Measurements from ENCODE around the gene ASAH2B.
"Not testable (repeated sequence)": the region's sequence is repeated elsewhere in the genome, so short reads cannot be mapped to it uniquely, and the experiment has no call there.

The ASAH2B gene

DNA sequence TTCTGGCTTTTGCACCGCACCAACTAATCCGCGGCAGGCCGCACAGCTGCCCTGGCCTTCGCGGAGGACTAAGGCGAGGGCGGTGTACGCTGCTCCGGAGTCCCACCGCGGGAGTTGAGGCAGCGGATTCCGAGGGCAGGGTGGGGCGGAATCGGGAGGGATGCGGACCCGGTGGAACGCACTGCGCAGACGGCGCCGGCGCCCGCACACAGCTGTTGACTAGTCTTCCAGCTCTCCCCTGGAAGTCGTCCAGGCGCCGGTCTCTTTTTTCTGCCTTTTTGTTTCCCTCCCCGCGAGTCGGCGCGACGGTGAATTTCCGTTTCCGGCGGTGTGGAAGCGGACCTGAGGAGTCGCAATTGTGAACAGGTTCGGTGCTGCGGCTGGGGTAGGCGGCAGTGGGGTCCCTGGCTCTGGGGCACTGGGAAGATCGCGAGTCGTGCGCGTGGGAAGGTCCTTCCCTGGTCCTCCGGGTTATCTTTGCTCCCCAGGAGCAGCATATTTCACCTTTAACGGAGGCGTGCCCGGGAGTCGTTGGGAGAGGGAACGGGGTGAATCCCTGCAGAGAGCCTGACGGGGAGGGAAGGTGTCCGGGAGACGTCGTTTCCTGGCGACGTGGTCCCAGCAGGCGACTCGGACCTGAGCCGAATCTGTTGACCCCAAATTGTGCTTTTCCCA lies at the start of gene ASAH2B:
ASAH2B (plus strand) TSS at position 319 of the 675 bp plus-strand sequence. CDS start 5,195 bp downstream, outside the sequence.
- DNase-seq (ENCODE audit: insufficient read length, low spot score) (peak; percentile 50), FAIRE-seq (no peak)

DNA sequence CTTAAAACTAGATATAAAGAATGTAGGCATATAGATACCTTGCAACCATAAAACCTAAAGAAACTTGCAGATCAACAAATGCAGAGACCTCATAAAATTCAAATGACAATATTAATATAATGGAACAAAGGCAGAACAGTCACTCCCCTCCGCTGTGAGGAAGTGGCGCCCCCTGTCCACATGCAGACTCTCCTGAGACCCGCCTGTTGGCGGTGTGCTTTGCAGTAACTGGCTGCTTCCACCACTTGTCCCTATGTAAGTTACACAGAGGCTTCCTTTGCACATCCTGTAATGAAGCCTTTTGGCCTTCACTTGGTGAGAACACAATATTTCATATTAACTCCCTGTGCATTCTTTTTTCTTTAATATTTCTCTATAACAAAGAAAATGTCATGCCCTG lies 41.9 kb upstream of the ASAH2B start:
- not testable (repeated sequence) for FAIRE-seq

DNA sequence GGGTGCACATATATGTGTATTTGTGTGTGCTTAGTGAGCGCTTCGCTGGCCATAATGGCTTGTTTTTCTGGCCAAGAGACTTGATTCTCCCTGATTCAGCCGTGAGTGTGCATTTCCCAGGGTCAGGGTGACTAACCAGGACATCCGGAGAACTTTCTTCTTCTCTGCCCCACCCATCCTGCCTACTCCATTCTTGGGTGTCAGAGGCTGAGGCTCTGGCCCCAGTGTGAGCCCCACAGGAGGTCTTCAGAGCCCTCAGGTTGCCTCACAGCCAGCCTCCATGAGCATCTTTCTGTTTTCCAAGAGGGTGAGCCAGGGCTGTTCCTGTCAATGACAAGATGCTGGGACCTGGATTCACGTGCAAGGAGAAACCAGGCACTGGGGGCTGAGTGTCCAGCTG lies 37.8 kb upstream of the ASAH2B start:
- FAIRE-seq; DNase-seq (ENCODE audit: insufficient read length, low spot score): not testable (repeated sequence)

More for the DNA sequence above, 41.9 kb upstream of the ASAH2B start:
- not testable (repeated sequence) for DNase-seq (ENCODE audit: insufficient read length, low spot score)

DNA sequence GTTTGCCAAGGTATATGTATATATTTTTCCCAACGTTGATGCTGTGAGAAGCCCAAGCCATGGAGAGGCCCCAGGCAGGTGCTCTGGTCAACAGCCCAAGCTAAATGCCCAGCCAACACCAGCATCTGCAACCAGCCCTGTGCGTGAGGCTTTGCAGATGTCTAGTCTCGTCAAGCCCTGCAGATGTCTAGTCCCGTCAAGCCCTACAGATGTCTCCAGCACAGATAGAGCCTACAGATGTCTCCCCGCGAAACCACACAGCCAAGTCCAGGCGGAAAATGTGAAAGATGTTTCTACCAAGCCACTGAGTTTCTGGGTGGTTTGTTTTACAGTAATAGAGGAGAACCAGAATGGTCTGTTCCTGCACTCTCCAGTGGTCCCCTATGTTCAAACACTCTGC lies 36.7 kb upstream of the ASAH2B start:
- DNase-seq (ENCODE audit: insufficient read length, low spot score); FAIRE-seq: not testable (repeated sequence)

DNA sequence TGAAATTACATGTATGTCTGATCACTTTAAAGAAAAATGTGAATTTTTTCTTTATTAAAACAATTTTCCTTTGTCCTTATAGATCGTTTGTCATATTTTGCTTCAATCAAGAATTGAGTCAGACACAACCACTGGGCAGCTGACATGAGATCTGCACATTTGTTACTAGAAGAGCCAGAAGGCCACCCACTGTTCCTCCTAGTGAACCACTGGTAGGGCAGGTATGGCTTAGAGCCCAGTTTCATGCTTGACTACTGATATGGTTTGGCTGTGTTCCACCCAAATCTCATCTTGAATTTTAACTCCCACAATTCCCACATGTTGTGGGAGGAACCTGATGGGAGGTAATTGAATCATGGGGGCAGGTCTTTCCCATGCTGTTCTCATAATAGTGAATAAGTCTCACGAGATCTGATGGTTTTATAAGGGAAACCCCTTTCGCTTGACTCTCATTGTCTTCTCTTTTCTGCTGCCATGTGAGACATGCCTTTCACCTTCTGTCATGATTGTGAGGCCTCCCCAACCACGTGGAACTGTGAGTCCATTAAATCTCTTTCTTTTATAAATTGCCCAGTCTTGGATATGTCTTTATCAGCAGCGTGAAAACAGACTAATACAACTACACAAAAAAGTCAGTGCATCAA lies 35.2 kb upstream of the ASAH2B start:
- FAIRE-seq; DNase-seq (ENCODE audit: insufficient read length, low spot score): not testable (repeated sequence)

DNA sequence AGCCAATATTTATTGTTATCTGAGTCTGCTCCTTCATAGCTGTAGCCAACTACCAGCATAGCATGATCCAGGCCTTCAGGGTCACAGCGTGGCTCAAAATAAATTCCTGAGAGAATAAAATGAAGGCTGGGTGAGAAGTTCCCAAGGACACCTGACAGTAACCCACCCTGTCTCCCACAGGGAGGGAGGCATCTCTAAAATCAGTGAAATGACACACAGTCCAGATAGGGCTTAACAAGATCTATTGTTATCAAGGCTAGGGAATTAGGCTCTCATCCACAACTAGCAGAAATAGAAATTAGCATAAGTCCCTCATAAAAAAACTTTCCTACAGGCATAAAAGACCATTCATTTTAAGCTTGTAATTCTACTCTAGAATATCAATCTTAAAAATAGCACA lies 33.7 kb upstream of the ASAH2B start:
- not testable (repeated sequence) for DNase-seq (ENCODE audit: insufficient read length, low spot score); FAIRE-seq

DNA sequence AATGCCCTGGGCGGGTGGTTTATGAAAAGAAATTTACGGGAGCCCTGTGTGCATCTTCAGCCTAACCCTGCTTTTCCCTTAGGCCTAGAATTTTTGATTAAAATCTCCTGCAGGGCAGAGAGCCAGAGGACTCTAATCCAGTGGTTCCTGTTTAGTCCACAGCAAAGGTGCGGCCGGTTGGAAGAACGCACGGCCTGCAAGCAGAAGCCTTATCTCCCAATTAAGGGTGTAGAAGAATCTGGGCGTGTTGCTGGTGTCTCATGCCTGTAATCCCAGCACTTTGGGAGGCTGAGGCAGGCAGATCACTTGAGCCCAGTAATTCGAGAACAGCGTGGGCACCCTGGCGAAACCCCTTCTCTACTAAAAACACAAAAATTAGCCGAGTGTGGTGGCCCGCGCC lies 29.5 kb upstream of the ASAH2B start:
- not testable (repeated sequence) for DNase-seq (ENCODE audit: insufficient read length, low spot score); FAIRE-seq

DNA sequence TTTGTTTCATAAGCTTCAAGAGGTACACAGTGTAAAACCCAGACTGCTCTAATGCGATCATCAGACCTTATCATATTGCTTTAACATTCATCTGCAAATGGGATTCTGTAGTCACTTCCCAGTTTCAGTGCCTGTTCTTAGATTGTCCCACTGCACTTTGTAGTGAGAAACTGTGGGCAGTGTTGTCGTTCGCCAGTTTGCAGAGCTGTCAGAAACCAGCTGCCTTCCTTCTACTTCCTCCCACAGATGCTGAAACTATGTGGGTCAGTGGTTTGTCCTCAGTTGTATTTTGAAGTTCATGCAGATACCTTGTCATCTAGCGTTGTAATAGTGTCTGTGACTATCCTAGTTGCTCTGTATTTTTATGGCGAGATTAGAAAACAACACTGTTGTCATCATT lies 15.9 kb upstream of the ASAH2B start:
- not testable (repeated sequence) for DNase-seq (ENCODE audit: insufficient read length, low spot score); FAIRE-seq

DNA sequence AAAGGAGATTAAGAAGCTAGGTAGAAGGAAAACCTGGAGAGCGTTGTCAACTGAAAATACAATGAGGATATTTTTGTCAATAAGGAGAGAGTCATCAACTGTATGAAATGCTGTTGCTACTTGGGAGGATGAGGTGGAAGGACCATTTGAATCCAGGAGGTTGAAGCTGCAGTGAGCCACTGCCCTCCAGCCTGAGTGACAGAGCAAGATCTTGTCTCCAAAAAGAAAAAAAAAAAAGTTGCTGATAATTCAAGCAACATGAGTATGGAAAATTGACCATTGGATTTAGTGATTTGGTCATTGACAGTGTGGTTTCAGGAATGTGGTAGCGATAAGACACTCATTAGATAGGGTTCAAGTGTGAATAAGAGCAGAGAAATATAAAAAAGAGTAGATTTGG lies 11.6 kb upstream of the ASAH2B start:
- DNase-seq (ENCODE audit: insufficient read length, low spot score); FAIRE-seq: not testable (repeated sequence)

DNA sequence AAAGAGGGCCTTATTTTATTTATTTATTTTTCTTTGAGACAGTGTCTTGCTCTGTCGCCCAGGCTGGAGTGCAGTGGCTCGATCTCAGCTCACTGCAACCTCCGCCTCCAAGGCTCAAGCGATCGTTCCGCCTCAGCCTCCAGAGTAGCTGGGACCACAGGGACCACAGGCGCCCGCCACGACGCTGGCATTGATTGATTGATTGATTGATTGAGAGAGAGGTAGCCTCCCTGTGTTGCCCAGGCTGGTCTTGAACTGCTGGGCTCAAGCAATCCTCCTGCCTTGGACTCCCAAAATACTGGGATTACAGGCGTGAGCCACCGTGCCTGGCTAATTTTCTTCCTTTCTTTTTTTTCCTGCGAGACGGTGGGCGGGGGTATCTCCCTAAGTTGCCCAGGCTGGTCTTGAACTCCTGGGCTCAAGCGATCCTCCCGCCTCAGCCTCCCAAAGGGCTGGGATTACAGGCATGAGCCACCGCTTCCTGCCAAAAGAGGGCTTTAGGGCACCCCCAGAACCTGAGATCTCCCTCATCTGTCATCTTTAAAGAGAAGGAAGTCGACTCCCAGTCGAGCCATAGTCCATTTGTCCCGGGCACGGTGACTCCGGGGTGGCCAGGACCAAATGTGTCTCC lies 634 bp upstream of the ASAH2B start:
- not testable (repeated sequence) for DNase-seq (ENCODE audit: insufficient read length, low spot score); FAIRE-seq

DNA sequence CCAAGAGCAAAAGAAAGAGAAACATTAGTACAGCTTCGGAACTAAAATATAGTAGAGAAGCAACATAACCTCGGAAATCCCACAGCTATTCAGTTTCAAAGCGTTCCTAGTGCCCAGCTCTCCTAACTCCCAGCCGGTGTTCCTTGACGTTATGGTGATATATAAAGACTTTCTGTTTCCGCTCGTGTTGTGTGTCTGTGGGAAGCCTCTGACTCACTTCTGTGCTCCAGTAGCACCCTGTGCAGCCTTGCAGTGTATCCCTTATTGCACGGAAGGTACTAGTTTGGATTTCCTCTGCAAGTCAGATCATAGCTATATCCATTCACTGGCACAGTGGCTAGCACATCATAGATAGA lies 535 bp downstream of the ASAH2B start:
- peak; percentile 5 for DNase-seq (ENCODE audit: insufficient read length, low spot score)
- FAIRE-seq, result no peak

DNA sequence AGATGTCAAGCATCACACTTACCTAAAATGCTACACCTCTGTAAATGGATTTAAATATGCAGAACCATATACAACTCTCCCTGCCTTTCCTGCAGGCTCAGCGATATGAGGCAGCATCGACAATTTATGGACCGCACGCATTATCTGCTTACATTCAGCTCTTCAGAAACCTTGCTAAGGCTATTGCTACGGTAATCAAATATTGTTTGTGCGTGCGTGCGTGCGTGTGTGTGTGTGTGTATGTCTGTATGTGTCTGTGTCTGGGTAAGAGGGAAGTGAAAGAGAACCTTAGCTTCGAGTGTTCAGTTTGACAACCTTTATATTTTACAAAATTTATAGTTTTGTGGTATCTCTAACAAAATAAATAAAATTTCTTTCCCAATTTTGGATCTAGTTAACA lies 3.1 kb downstream of the ASAH2B start:
- FAIRE-seq; DNase-seq (ENCODE audit: insufficient read length, low spot score): not testable (repeated sequence)

DNA sequence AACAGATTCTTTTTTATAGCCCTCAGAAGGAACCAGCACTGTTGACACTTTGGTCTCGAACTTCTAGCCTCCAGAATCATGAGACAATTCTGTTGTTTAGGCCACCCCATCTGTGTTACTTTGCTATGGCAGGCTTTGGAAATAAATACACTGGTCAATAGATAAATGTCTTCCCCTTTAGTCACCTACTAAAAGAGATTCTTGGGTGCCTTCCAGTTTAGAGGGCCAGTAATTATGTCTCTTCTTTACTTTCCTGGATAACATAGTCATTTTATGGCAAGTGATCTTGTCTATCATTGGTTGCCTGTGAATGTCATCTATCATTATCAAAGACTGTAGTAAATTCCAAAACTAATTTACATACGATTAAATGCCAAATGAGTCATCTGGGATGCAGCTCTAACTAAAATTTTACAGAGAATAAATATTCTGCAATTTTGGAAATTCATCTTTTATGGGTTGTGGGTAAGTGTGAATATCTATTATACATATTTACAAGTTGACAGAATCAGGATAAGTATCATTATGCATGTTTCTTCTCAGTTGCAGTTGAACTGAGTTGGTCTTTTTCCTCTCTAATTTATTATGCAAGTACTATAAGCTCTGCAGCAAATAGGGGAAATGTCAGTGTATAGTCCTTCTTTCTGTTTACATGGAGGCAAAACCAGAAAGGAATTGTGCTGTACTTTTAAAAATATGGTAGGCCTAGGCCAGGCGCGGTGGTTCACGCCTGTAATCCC lies 27.2 kb downstream of the ASAH2B start:
- DNase-seq (ENCODE audit: insufficient read length, low spot score); FAIRE-seq: not testable (repeated sequence)

DNA sequence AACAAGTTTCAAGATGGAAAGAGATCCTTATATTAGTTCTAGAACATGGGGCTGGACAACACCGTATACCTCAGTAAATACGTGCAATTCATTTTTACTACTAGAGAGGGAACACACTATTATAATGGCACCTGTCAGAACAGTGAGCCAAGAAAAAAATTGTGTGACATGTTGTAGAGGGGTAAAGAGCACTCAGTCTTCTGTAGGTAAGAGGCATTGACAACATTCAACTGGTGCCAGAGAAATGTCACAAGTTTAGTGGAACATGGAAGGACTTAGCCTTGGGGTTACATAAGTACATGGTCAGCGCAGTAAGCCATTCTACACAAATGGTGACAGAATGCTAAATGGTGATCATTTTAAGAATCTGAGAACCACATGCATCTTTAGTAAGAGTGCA lies 32.3 kb downstream of the ASAH2B start:
- not testable (repeated sequence) for DNase-seq (ENCODE audit: insufficient read length, low spot score); FAIRE-seq

DNA sequence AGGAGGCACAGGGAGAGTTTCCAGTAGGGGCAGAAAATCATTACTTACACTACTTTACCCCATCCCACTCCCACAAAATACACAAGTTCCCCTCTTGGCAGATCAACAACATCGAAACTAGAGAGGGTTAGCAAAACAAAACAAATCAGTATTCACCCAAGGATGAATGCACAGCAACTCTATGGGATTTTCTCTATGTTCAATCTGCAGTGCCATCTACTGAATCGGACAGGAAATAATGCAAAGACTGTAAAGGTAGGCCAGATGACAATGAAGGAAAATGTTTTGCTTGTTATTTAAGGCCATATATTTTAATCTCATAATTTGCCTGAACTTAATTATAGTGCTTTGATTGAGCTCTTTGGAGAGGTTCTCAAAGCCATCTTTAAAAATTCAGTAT lies 35.1 kb downstream of the ASAH2B start:
- not testable (repeated sequence) for DNase-seq (ENCODE audit: insufficient read length, low spot score); FAIRE-seq

DNA sequence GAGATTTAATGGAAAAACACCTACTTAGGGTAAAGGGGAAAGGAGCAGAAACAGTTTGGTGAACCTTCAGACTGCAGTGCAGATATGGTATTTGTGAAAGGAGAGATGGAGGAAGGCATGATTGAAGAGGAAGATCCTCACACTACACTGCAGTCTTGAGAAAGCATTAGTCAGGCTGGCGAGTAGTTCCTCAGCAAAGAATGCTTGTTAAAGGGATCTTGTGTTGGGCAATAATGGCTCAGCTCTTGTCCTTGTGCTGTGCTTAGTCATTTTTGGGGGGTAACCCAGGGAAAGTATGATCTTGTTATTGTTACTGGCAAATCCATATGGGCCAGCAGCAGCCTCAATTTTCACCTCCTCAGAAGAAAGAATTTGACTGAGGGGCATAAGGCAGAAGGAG lies 40.3 kb downstream of the ASAH2B start:
- DNase-seq (ENCODE audit: insufficient read length, low spot score); FAIRE-seq: not testable (repeated sequence)

DNA sequence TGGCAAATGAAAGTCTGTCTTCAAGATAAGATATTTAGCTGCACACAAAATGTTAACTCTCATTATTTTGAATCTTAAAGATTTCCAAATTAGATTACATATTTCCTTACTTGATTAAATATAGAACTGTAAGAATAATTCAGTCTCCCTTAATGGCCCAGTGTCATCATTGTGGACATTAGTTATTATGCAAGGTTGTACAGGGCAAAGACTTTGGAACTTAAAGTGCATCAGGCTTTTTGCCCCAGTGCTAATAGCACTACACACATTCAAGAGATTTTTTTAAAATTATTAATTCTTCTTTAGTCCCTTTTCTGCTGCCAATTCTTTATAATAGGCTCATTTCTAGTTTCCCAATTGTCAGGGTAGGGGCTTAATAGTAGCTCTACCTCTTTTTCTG lies 42.3 kb downstream of the ASAH2B start:
- DNase-seq (ENCODE audit: insufficient read length, low spot score); FAIRE-seq: not testable (repeated sequence)

DNA sequence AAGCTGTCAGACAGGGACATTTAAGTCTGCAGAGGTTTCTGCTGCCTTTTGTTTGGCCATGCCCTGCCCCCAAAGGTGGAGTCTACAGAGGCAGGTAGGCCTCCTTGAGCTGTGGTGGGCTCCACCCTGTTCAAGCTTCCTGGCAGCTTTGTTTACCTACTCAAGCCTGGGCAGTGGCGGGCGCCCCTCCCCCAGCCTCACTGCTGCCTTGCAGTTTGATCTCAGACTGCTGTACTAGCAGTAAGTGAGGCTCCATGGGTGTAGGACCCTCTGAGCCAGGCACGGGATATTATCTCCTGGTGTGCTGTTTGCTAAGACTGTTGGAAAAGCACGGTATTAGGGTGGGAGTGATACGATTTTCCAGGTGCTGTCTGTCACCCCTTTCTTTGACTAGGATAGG lies 48.2 kb downstream of the ASAH2B start:
- not testable (repeated sequence) for FAIRE-seq; DNase-seq (ENCODE audit: insufficient read length, low spot score)

DNA sequence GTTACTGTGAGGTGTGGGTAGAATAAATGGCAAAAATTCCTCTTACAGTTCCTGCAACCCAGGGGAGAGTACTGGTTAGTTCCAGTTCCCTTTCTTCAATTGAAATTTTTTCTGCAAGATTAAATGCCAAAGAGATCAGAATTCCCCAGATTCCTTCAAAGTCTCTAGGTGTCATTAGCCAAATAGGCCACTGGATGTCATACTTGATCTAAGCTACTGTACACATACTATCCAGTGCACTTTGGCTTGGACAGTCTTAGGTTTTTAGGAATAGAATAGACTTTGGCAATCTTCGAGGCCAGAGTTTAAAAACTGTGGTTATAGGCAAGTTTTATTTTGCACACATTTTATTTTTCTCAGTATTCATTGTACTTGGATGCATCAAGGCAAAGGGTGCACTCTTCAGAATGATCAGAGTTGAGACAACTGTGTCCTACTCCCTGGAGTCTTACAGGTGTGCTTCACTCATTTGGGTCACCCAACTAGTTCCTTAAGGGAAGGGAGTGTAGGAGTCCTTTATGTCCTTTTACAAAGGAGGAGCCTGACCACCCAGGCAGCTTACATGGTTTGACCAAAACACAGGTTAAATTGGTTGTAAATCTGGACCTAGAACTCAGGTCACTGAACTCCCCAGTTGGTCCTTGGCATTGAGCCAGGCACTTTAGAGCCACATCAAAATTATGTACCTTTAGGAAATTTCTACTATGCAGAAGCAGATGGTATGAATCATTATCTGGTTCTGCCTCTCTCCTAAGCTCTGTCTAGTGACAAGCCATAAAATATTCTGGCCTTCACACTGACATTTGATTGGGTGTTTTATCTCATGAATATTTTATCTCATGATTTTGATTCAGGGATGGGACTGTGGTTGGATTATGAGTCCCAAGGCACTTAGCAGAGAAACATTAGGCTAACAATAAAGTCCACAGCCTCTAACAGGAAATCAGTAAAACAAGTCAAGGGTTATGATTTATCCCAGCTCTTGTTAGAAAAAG lies 49.5 kb downstream of the ASAH2B start:
- DNase-seq (ENCODE audit: insufficient read length, low spot score), result peak; percentile 34
- FAIRE-seq, result no peak

DNA sequence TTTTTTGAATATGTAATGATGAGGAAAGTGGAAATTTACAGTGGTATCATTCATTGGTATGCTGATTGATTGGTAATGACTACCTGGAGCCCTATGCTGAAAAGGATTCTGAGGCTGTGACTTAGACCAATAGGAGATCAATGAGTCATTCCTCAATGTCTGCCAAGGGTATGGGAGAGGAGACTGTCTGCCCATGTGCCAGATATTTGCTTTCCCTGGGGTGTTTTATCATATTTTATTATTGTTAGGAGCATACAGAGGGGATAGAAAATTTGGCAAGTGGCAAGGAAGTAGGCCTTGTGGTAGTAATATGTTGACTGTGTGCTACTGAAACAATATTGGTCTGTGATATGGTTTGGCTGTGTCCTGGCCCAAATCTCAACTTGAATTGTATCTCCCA lies 54.8 kb downstream of the ASAH2B start:
- no peak for FAIRE-seq

More for the DNA sequence above, 54.8 kb downstream of the ASAH2B start:
- DNase-seq (ENCODE audit: insufficient read length, low spot score), result no peak

Data from HTR-8/SVneo (cell line).